Duodenal mucosa (tissue), 2 donors: ENCODE results near the gene PTBP1.

Experiments used
- H3K27ac ChIP-seq: one replicate; pipeline ENCODE4 v1.7.0; 2013; ENCODE audit warnings: low read depth, low read length
- H3K27me3 ChIP-seq, 2 donors: one replicate each; pipeline ENCODE4 v1.7.0; 2013; ENCODE audit warnings: low read length in 2 of 2, control low read depth in 1 of 2; ENCODE audit not compliant: insufficient read depth in 2 of 2, control insufficient read depth in 1 of 2
- H3K36me3 ChIP-seq, 2 donors: one replicate each; pipeline ENCODE4 v1.7.0; 2013; ENCODE audit warnings: low read length in 2 of 2, control low read depth in 1 of 2; ENCODE audit not compliant: insufficient read depth in 2 of 2, control insufficient read depth in 1 of 2
- H3K4me1 ChIP-seq, 2 donors: one replicate each; pipeline ENCODE4 v1.7.0; 2013; ENCODE audit warnings: low read length in 2 of 2, control low read depth in 1 of 2; ENCODE audit not compliant: insufficient read depth in 2 of 2, control insufficient read depth in 1 of 2
- H3K4me3 ChIP-seq, 2 donors: one replicate each; pipeline ENCODE4 v1.7.0; 2013; ENCODE audit warnings: low read length in 2 of 2, low read depth in 1 of 2
- H3K9ac ChIP-seq, 2 donors: one replicate each; pipeline ENCODE4 v1.7.0; 2013; ENCODE audit warnings: low read length in 2 of 2, low read depth in 1 of 2
- H3K9me3 ChIP-seq, 2 donors: one replicate each; pipeline ENCODE4 v1.7.0; 2013; ENCODE audit warnings: low read length in 2 of 2, control low read depth in 1 of 2; ENCODE audit not compliant: control insufficient read depth in 1 of 2

The PTBP1 gene

GRCh38 chr19:796692-797527 is at the start of gene PTBP1:
PTBP1 (plus strand) TSS chr19:797452; CDS start chr19:797498, 46 bp downstream.
- peak within 1 kb of the TSS; percentile 80 to 88 for H3K9ac ChIP-seq
- H3K27me3 ChIP-seq, result no peaks in the 10 kb centered on the region
- H3K9me3 ChIP-seq, result no peaks in the 10 kb centered on the region
- H3K27ac ChIP-seq, result peak within 1 kb of the TSS; percentile 95
- peak within 1 kb of the TSS; percentile 86 to 90 for H3K4me3 ChIP-seq
- H3K36me3 ChIP-seq, result peaks cover 0 to 13% of the 10 kb centered on the region in 2 donors
- H3K4me1 ChIP-seq, result peaks cover 27 to 41% of the 10 kb centered on the region in 2 donors

DNA sequence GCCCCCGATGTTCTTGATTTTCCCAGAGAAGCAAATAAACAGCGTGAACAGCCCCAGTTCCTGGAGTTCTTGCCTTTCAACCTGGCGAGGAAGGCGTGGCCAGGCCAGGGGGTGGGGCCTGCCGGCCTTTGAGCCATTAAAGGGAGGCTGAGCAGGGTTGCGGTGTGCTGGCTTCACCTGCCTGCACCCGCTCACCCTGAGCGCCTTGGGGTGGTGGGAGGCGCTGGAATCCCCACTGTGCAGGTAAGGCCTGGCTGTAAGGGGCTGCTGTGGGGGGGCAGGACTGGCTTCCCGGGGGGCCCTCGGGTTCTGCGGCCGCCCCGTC is 49.0 kb upstream of the PTBP1 start:
- peak overlapping the region; percentile 77 for H3K27ac ChIP-seq
- H3K27me3 ChIP-seq, result no peaks in the 10 kb centered on the region
- no peaks in the 10 kb centered on the region for H3K36me3 ChIP-seq
- H3K9ac ChIP-seq, result peak overlapping the region; percentile 69 to 82
- no peaks in the 10 kb centered on the region for H3K9me3 ChIP-seq
- H3K4me1 ChIP-seq, result peaks cover 12% of the 10 kb centered on the region in 2 donors
- H3K4me3 ChIP-seq, result peak overlapping the region; percentile 68 to 70

- H3K27ac ChIP-seq, result peak overlapping the region; percentile 80
- H3K27me3 ChIP-seq, result no peaks in the 10 kb centered on the region
Observed at GRCh38 chr19:749811-750210, 47.4 kb upstream of the PTBP1 start.

DNA sequence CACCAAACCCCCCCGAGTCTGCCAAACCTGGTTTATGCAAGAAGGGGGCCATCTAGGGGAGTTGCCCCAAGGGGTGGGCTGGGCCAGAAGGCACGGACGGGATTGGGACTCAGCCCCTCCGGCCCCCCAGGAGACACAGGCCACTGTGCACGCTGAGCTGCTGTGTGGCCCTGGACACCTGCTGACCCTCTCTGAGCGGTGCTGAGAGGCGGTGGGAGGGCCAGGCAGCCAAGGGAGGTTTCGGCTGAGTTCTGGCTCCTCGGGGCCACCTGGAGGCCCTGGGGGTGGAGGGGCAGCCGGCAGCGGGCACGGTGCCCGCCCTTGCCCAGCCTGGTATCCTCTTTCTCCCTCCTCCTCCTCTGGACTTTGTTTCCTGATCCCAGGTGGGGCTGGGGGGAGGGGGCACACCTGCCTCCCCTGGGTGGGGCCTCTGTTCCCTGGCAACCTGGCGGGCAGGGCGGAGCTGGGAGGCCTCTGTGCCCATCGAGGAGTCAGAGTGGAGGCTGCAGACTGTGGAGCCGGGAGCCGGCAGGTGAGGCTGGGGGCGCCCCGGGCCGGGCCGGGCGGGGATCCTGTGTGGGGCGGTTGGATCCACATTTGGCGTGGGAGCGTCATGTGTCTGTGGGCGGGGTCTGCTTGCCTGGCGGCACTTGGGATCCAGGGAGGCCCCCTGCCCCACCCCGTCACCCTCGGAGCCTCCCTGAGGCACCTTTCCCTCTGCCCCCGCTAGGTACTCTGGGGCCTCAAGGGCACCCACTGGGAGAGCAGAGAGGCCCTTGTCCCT is 46.4 kb upstream of the PTBP1 start, which contains the start of gene MISP:
Gene MISP, plus strand, starts transcription at position 473 of the 784 bp plus-strand sequence. CDS start 5,835 bp downstream, outside the sequence.
- Histone ChIP-seq H3K4me3 (peak within 1 kb of the TSS; percentile 70 to 85), H3K36me3 (no peaks in the 10 kb centered on the region), H3K9ac (peak within 1 kb of the TSS; percentile 79 to 94), H3K27me3 (no peaks in the 10 kb centered on the region), H3K27ac (peak within 1 kb of the TSS; percentile 97), H3K4me1 (peaks cover 0 to 24% of the 10 kb centered on the region in 2 donors), H3K9me3 (no peaks in the 10 kb centered on the region)

More at GRCh38 chr19:749811-750210, 47.4 kb upstream of the PTBP1 start:
- H3K36me3 ChIP-seq, result no peaks in the 10 kb centered on the region
- peak overlapping the region; percentile 77 to 82 for H3K9ac ChIP-seq
- peak overlapping the region; percentile 68 to 70 for H3K4me3 ChIP-seq
- peaks cover 6 to 17% of the 10 kb centered on the region in 2 donors for H3K4me1 ChIP-seq
- no peaks in the 10 kb centered on the region for H3K9me3 ChIP-seq

DNA sequence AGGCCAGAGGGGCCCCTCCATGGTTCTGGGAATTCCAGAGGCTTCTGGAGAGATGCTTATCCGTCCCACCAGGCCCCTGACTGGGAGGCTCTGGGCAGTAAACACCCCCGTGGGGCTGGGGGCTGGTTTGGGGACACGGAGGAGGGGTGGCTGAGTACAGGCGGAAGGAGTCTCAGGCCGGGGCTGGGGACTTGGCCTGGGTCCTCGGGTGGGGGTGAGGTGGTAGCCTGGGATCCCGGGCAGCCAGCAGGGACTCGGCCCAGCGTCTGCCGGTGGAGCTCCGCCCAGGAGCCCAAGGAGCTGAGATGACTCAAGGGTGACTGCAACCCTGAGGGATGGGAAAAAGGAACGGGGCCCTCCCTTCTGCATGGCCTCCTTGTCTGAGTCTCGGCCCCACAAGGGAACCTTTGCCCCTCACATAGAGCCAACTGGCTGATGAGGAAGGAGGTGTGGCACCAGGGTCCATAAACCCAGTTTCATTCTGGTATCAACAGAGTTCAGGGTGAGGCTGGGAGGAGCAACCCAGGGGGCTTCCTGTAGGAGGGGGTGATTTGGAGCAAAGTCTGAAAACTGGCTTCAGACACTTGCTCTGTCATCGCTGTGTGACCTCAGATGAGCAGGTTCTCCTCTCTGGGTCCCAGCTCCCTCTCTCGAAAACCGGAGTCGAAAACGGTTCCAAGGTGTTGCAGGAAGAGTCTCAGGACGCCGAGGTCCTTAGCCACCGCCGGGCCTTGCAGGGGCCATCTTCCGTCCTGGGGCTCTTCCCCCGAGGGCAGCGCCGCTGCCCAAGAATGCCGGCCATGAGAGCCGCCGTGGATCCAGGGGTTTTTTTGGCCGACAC is 45.5 kb upstream of the PTBP1 start:
- Histone ChIP-seq H3K9ac (peak overlapping the region; percentile 79 to 94), H3K36me3 (peaks cover 2 to 3% of the 10 kb centered on the region in 2 donors), H3K4me3 (peak overlapping the region; percentile 62 to 85), H3K27me3 (no peaks in the 10 kb centered on the region), H3K9me3 (no peaks in the 10 kb centered on the region), H3K4me1 (peaks cover 0 to 26% of the 10 kb centered on the region in 2 donors), H3K27ac (peak overlapping the region; percentile 97)

DNA sequence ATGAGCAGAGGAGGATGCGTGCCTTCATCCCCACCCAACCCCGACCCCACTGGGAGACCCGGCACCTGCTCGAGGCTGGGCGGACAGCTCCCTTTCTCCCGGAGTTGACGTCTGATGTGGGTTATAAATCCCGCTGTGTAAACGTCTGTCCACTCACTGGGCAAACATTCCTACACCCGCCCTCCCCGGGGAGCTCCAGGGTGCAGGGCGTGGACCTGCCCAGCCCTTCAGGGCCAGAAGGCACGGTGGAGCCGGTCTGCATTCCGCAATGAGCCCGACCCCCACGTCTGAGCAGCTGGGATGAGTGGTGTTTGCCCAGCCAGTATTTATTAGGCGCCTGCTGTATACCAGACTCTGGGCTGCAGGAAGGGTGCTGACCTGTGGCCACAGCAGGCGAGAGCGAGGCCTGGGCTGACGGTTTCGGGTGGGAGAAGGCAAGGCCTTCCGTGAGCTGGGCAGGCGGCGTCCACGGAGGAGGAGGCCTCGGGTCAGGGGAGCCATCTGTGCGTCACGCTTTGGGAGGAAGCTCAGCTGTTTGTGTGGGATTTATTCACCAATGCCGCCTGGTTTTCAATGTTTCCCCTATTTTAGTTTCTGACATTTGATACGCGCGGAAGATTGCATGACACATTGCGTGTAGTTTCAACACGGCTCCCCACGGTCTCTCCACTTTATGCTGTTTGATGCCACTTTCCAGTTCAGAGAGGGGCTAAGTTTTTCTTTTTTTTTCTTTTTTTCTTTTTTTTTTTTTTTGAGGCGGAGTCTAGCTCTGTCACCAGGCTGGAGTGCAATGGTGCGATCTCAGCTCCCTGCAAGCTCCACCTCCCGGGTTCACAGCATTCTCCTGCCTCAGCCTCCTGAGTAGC is 44.4 kb upstream of the PTBP1 start:
- Histone ChIP-seq H3K4me1 (peaks cover 0 to 32% of the 10 kb centered on the region in 2 donors), H3K9me3 (no peaks in the 10 kb centered on the region), H3K36me3 (peaks cover 4 to 15% of the 10 kb centered on the region in 2 donors), H3K27ac (peak overlapping the region; percentile 96), H3K4me3 (peak overlapping the region; percentile 71 to 85), H3K9ac (peak overlapping the region; percentile 82 to 86), H3K27me3 (no peaks in the 10 kb centered on the region)

- peaks cover 4 to 25% of the 10 kb centered on the region in 2 donors for H3K36me3 ChIP-seq
- H3K27me3 ChIP-seq, result no peaks in the 10 kb centered on the region
- no peaks in the 10 kb centered on the region for H3K9me3 ChIP-seq
- peak overlapping the region; percentile 38 for H3K27ac ChIP-seq
- H3K4me3 ChIP-seq, result peak overlapping the region; percentile 50
- peaks cover 0 to 32% of the 10 kb centered on the region in 2 donors for H3K4me1 ChIP-seq
- peak overlapping the region; percentile 48 to 51 for H3K9ac ChIP-seq
Observed at GRCh38 chr19:754530-754929, 42.7 kb upstream of the PTBP1 start.

DNA sequence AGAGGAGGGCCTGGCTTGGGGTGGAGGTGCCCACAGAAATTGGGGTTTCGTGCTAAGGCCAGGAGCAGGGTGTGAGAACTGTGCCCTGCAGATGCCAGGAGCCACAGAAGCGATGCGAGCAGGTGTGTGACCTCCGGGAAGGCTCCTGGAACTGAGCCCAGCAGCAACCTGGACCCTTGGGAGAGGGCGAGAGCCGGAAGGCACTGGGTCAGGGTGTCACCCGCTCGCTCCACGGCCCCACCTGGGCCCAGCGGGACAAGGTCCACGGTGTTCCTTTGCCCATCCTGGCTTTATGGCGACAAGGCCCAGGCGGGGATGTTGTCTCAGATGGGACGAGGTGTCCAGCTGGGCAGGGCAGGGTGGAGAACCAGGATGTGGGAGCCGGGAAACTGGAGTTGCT is 42.2 kb upstream of the PTBP1 start:
- Histone ChIP-seq H3K4me1 (peaks cover 0 to 32% of the 10 kb centered on the region in 2 donors), H3K4me3 (peak overlapping the region; percentile 49 to 50), H3K9ac (peak overlapping the region; percentile 48 to 51), H3K27ac (peak overlapping the region; percentile 55), H3K27me3 (no peaks in the 10 kb centered on the region), H3K9me3 (no peaks in the 10 kb centered on the region), H3K36me3 (peaks cover 8 to 30% of the 10 kb centered on the region in 2 donors)

DNA sequence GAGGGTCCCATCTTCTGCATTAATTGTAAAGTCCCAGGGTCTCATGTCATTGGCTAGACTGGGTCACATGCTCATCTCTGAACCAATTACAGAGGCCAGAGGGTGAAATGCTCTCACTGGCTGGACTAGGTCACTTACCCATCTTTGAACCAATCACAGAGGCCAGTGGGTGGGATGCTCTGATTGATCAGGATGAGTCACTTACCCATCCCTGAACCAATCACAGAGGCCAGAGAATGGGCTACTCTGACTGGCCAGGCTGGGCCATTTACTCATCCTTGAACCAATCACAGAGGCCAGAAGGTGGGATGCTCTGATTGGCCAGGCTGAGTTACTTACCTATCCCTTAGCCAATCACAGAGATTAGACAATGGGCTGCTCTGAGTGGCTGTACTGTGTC is 41.0 kb upstream of the PTBP1 start:
- peaks cover 0 to 32% of the 10 kb centered on the region in 2 donors for H3K4me1 ChIP-seq
- no peaks in the 10 kb centered on the region for H3K9me3 ChIP-seq
- H3K27me3 ChIP-seq, result no peaks in the 10 kb centered on the region
- no peak overlapping the region for H3K27ac ChIP-seq
- no peak overlapping the region for H3K9ac ChIP-seq
- H3K4me3 ChIP-seq, result no peak overlapping the region
- peaks cover 12 to 36% of the 10 kb centered on the region in 2 donors for H3K36me3 ChIP-seq
